ENCODE results near the gene MORN3. TPM values are rescaled to one million over a fixed set of nuclear protein-coding genes. Genes with fewer than 3 reads are reported as not detected.

Gene MORN3
- total RNA-seq, 1 experiment from 2014 or later, result 0.76 TPM

- Mint-ChIP-seq H3K4me1 (ENCODE audit: low read depth, unreplicated experiment) (peaks cover 6% of the 10 kb centered on the region), H3K9me3 (ENCODE audit: low read depth, unreplicated experiment) (no peaks in the 10 kb centered on the region), H3K27ac (ENCODE audit: unreplicated experiment) (no peak overlapping the region), H3K36me3 (ENCODE audit: insufficient read depth, unreplicated experiment) (peaks cover 4% of the 10 kb centered on the region), H3K4me3 (ENCODE audit: low read depth, unreplicated experiment) (no peak overlapping the region), H3K27me3 (ENCODE audit: unreplicated experiment) (no peaks in the 10 kb centered on the region)
- no peak for DNase-seq
- CTCF ChIA-PET, result no interaction called here
- intact Hi-C loops (cut with micrococcal nuclease; ENCODE audit: unreplicated experiment), result no loop called here
- BruUV-seq (replicated peaks), result no TSS peak
- no peak for TF ChIP-seq CTCF (IDR thresholded peaks at IDR 0.05; ENCODE audit: unreplicated experiment)
These were observed 54.5 kb downstream of the MORN3 start for GRCh38 chr12:121614872-121615467.

GRCh38 chr12:121613462-121613861 lies 56.0 kb downstream of the MORN3 start:
- intact Hi-C loops (cut with micrococcal nuclease; ENCODE audit: unreplicated experiment), result no loop called here
- Mint-ChIP-seq H3K4me3 (ENCODE audit: low read depth, unreplicated experiment) (no peak overlapping the region), H3K9me3 (ENCODE audit: low read depth, unreplicated experiment) (no peaks in the 10 kb centered on the region), H3K36me3 (ENCODE audit: insufficient read depth, unreplicated experiment) (no peaks in the 10 kb centered on the region), H3K4me1 (ENCODE audit: low read depth, unreplicated experiment) (no peaks in the 10 kb centered on the region), H3K27me3 (ENCODE audit: unreplicated experiment) (peaks cover 10% of the 10 kb centered on the region), H3K27ac (ENCODE audit: unreplicated experiment) (no peak overlapping the region)
- no TSS peak for BruUV-seq (replicated peaks)
- TF ChIP-seq CTCF (IDR thresholded peaks at IDR 0.05; ENCODE audit: unreplicated experiment), result no peak
- DNase-seq, result no peak
- CTCF ChIA-PET, result interaction anchor here (0.5 to 0.6 kb wide), 2 partner anchors 22 to 33 kb away, joined by 3 to 6 read pairs; no protein-coding TSS in a partner anchor

GRCh38 chr12:121611306-121611705 lies 58.1 kb downstream of the MORN3 start:
- no peak overlapping the region for H3K27ac Mint-ChIP-seq (ENCODE audit: unreplicated experiment)
- H3K9me3 Mint-ChIP-seq (ENCODE audit: low read depth, unreplicated experiment), result no peaks in the 10 kb centered on the region
- TF ChIP-seq CTCF (IDR thresholded peaks at IDR 0.05; ENCODE audit: unreplicated experiment), result no peak
- no TSS peak for BruUV-seq (replicated peaks)
- H3K36me3 Mint-ChIP-seq (ENCODE audit: insufficient read depth, unreplicated experiment), result no peaks in the 10 kb centered on the region
- H3K4me1 Mint-ChIP-seq (ENCODE audit: low read depth, unreplicated experiment), result no peaks in the 10 kb centered on the region
- intact Hi-C loops (cut with micrococcal nuclease; ENCODE audit: unreplicated experiment), result no loop called here
- DNase-seq, result peak; percentile 35
- no peak overlapping the region for H3K4me3 Mint-ChIP-seq (ENCODE audit: low read depth, unreplicated experiment)
- H3K27me3 Mint-ChIP-seq (ENCODE audit: unreplicated experiment), result peaks cover 16% of the 10 kb centered on the region
- CTCF ChIA-PET, result no interaction called here

- Mint-ChIP-seq H3K27me3 (ENCODE audit: unreplicated experiment) (peaks cover 16% of the 10 kb centered on the region), H3K4me3 (ENCODE audit: low read depth, unreplicated experiment) (no peak overlapping the region), H3K9me3 (ENCODE audit: low read depth, unreplicated experiment) (no peaks in the 10 kb centered on the region), H3K27ac (ENCODE audit: unreplicated experiment) (no peak overlapping the region), H3K36me3 (ENCODE audit: insufficient read depth, unreplicated experiment) (no peaks in the 10 kb centered on the region), H3K4me1 (ENCODE audit: low read depth, unreplicated experiment) (no peaks in the 10 kb centered on the region)
- intact Hi-C loops (cut with micrococcal nuclease; ENCODE audit: unreplicated experiment), result no loop called here
- no peak for TF ChIP-seq CTCF (IDR thresholded peaks at IDR 0.05; ENCODE audit: unreplicated experiment)
- BruUV-seq (replicated peaks), result no TSS peak
- CTCF ChIA-PET, result interaction anchor here (0.7 kb wide), 1 partner anchor 29 kb away, joined by 3 read pairs; no protein-coding TSS in a partner anchor
- no peak for DNase-seq
These were observed 59.0 kb downstream of the MORN3 start for GRCh38 chr12:121610239-121611149.

Measured in Calu3 (cell line).